RPMI8226 (cell line): Measurements from ENCODE around the gene NPC1L1.

Source experiments
- DNase-seq: peaks from one replicate; pipeline ENCODE4 v3.0.0-alpha.2; 2015

The NPC1L1 gene

GRCh38 chr7:44470628-44471245 lies 70.4 kb downstream of the NPC1L1 start:
- DNase-seq, result no peak

GRCh38 chr7:44470135-44470479 lies 71.0 kb downstream of the NPC1L1 start:
- DNase-seq, result no peak

GRCh38 chr7:44469461-44470134 lies 71.5 kb downstream of the NPC1L1 start:
- no peak for DNase-seq

GRCh38 chr7:44467217-44467548 lies 73.9 kb downstream of the NPC1L1 start:
- DNase-seq, result no peak

GRCh38 chr7:44466300-44467216 lies 74.6 kb downstream of the NPC1L1 start:
- DNase-seq, result no peak

- no peak for DNase-seq
These were observed 75.6 kb downstream of the NPC1L1 start for GRCh38 chr7:44465490-44465889.

- DNase-seq, result peak; percentile 8
These were observed 77.8 kb downstream of the NPC1L1 start for GRCh38 chr7:44463169-44463808.
